Neural cell (in vitro differentiated cells): ENCODE results near the gene RFX7. TPM values are rescaled to one million over a fixed set of nuclear protein-coding genes. Genes with fewer than 3 reads are reported as not detected.

Source experiments
- H2AFZ ChIP-seq: fragments of 200-600, 300-800 bp; sonication (generic), shearing (Covaris generic); 2 replicates; pipeline ENCODE4 v1.6.0; 2014; ENCODE audit warnings: low read depth, mild to moderate bottlenecking, antibody characterized with exemption, low read length, moderate library complexity
- H3F3A ChIP-seq: fragments of 200-600 bp; shearing (Covaris generic); 2 replicates; pipeline ENCODE4 v1.6.1; 2016; ENCODE audit warnings: mild to moderate bottlenecking, moderate library complexity, mixed read lengths, antibody characterized with exemption, low read length; ENCODE audit not compliant: insufficient read depth, poor library complexity, severe bottlenecking
- H3K27ac ChIP-seq: fragments of 200-600, 300-800 bp; sonication (generic), shearing (Covaris generic); 2 replicates; pipeline ENCODE4 v1.5.1; 2014; ENCODE audit warnings: mild to moderate bottlenecking, low read length, moderate library complexity
- H3K27me3 ChIP-seq: fragments of 300-800, 200-600 bp; sonication (generic), shearing (Covaris generic); 2 replicates; pipeline ENCODE4 v1.6.0; 2014; ENCODE audit warnings: mild to moderate bottlenecking, low read depth, low read length, moderate library complexity; ENCODE audit not compliant: insufficient read depth
- H3K36me3 ChIP-seq: fragments of 300-800, 200-600 bp; sonication (generic), shearing (Covaris generic); 2 replicates; pipeline ENCODE4 v1.5.1; 2014; ENCODE audit warnings: mild to moderate bottlenecking, antibody characterized with exemption, low read length, moderate library complexity; ENCODE audit not compliant: insufficient read depth
- H3K4me2 ChIP-seq: fragments of 300-800, 200-600 bp; sonication (generic), shearing (Covaris generic); 2 replicates; pipeline ENCODE4 v1.6.0; 2014; ENCODE audit warnings: mild to moderate bottlenecking, low read length
- H3K4me3 ChIP-seq: fragments of 300-800, 200-600 bp; sonication (generic), shearing (Covaris generic); 2 replicates; pipeline ENCODE4 v1.5.1; 2014; ENCODE audit warnings: mild to moderate bottlenecking, low read length, moderate library complexity
- H3K79me2 ChIP-seq: fragments of 200-600 bp; shearing (Covaris generic); replicated peaks from 2 replicates; pipeline ENCODE4 v1.6.0; 2014; ENCODE audit warnings: mild to moderate bottlenecking, low read length, moderate library complexity; ENCODE audit not compliant: insufficient read depth
- H3K9ac ChIP-seq: fragments of 300-800, 200-600 bp; sonication (generic), shearing (Covaris generic); 2 replicates; pipeline ENCODE4 v1.6.1; 2016; ENCODE audit warnings: mild to moderate bottlenecking, low read length, mixed read lengths
- H3K9me2 ChIP-seq: fragments of 200-600 bp; shearing (Covaris generic); 2 replicates; pipeline ENCODE4 v1.6.1; 2016; ENCODE audit warnings: mild to moderate bottlenecking, low read length, mixed read lengths; ENCODE audit not compliant: insufficient read depth
- H3K9me3 ChIP-seq: fragments of 200-600, 300-800 bp; sonication (generic), shearing (Covaris generic); 2 replicates; pipeline ENCODE4 v1.6.1; 2016; ENCODE audit warnings: mild to moderate bottlenecking, mixed run types, low read length, moderate library complexity, mixed read lengths
- H4K20me1 ChIP-seq: fragments of 200-600 bp; shearing (Covaris generic); 2 replicates; pipeline ENCODE4 v1.6.1; 2016; ENCODE audit warnings: mild to moderate bottlenecking, mixed run types; ENCODE audit not compliant: insufficient read depth
- CTCF ChIP-seq: fragments of 450-650 bp; IDR thresholded peaks from 2 replicates; pipeline ENCODE4 v1.5.1; 2014; ENCODE audit warnings: antibody characterized with exemption, mild to moderate bottlenecking, moderate library complexity; ENCODE audit not compliant: poor library complexity, severe bottlenecking
- EP300 ChIP-seq: fragments of 450-650 bp; conservative IDR thresholded peaks from 2 replicates; pipeline ENCODE4 v1.6.1; 2014; ENCODE audit warnings: antibody characterized with exemption, mild to moderate bottlenecking, moderate library complexity; ENCODE audit not compliant: poor library complexity, severe bottlenecking
- EZH2 ChIP-seq: fragments of 200-600, 300-800 bp; shearing (Covaris generic), sonication (generic); IDR thresholded peaks from 2 replicates; pipeline ENCODE4 v1.6.1; 2014; ENCODE audit warnings: antibody characterized with exemption, low read length, borderline replicate concordance, mild to moderate bottlenecking; ENCODE audit not compliant: insufficient read depth, poor library complexity, severe bottlenecking
- MXI1 ChIP-seq: fragments of 450-650 bp; conservative IDR thresholded peaks from 2 replicates; pipeline ENCODE4 v1.6.1; 2014; ENCODE audit warnings: antibody characterized with exemption, mild to moderate bottlenecking; ENCODE audit not compliant: poor library complexity, severe bottlenecking
- POLR2AphosphoS5 ChIP-seq: IDR thresholded peaks from 2 replicates; pipeline ENCODE4 v1.6.1; 2012
- RAD21 ChIP-seq: fragments of 450-650 bp; conservative IDR thresholded peaks from 2 replicates; pipeline ENCODE4 v1.6.1; 2014; ENCODE audit warnings: antibody characterized with exemption, mild to moderate bottlenecking, moderate library complexity
- SMC3 ChIP-seq: fragments of 450-650 bp; conservative IDR thresholded peaks from 2 replicates; pipeline ENCODE4 v1.6.1; 2014; ENCODE audit warnings: antibody characterized with exemption, mild to moderate bottlenecking, moderate library complexity; ENCODE audit not compliant: poor library complexity
- TAF1 ChIP-seq: IDR thresholded peaks from 2 replicates; pipeline ENCODE4 v1.6.1; 2012; ENCODE audit warnings: low read depth
- polyA plus RNA-seq: library from polyadenylated mRNA; depleted of rRNA; stranded (reverse); fragments of >200 nt; gene quantifications from 2 replicates; pipeline ENCODE4 v1.2.3, GENCODE V29; 2014
- TF ChIP-seq, protein P1 (sequence below): IDR thresholded peaks from 2 replicates; pipeline ENCODE4 v1.6.1; 2012; ENCODE audit warnings: borderline replicate concordance

RFX7 gene
- polyA plus RNA-seq, 1 donor from 2014 or later, result 12.9 TPM

GRCh38 chr15:56222302-56222701 is 21.4 kb downstream of the RFX7 start:
- H3K27ac ChIP-seq, result no peak overlapping the region
- peaks cover 74% of the 10 kb centered on the region for H3K79me2 ChIP-seq
- H3K36me3 ChIP-seq, result no peaks in the 10 kb centered on the region
- no peak for TF ChIP-seq EZH2
- no peak for TF ChIP-seq POLR2AphosphoS5
- no peak for TF ChIP-seq CTCF
- TF ChIP-seq RAD21, result no peak
- TF ChIP-seq EP300, result no peak
- TF ChIP-seq MXI1, result no peak
- TF ChIP-seq, protein P1, sequence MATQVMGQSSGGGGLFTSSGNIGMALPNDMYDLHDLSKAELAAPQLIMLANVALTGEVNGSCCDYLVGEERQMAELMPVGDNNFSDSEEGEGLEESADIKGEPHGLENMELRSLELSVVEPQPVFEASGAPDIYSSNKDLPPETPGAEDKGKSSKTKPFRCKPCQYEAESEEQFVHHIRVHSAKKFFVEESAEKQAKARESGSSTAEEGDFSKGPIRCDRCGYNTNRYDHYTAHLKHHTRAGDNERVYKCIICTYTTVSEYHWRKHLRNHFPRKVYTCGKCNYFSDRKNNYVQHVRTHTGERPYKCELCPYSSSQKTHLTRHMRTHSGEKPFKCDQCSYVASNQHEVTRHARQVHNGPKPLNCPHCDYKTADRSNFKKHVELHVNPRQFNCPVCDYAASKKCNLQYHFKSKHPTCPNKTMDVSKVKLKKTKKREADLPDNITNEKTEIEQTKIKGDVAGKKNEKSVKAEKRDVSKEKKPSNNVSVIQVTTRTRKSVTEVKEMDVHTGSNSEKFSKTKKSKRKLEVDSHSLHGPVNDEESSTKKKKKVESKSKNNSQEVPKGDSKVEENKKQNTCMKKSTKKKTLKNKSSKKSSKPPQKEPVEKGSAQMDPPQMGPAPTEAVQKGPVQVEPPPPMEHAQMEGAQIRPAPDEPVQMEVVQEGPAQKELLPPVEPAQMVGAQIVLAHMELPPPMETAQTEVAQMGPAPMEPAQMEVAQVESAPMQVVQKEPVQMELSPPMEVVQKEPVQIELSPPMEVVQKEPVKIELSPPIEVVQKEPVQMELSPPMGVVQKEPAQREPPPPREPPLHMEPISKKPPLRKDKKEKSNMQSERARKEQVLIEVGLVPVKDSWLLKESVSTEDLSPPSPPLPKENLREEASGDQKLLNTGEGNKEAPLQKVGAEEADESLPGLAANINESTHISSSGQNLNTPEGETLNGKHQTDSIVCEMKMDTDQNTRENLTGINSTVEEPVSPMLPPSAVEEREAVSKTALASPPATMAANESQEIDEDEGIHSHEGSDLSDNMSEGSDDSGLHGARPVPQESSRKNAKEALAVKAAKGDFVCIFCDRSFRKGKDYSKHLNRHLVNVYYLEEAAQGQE, result no peak
- no peak for TF ChIP-seq SMC3
- TF ChIP-seq TAF1, result no peak
- no peak overlapping the region for H2AFZ ChIP-seq
- H3K9ac ChIP-seq, result no peak overlapping the region
- H3F3A ChIP-seq, result no peaks in the 10 kb centered on the region
- H3K9me3 ChIP-seq, result peaks cover 4% of the 10 kb centered on the region
- no peaks in the 10 kb centered on the region for H3K9me2 ChIP-seq
- no peaks in the 10 kb centered on the region for H4K20me1 ChIP-seq
- H3K4me2 ChIP-seq, result no peak overlapping the region
- no peaks in the 10 kb centered on the region for H3K27me3 ChIP-seq
- H3K4me3 ChIP-seq, result no peak overlapping the region

DNA sequence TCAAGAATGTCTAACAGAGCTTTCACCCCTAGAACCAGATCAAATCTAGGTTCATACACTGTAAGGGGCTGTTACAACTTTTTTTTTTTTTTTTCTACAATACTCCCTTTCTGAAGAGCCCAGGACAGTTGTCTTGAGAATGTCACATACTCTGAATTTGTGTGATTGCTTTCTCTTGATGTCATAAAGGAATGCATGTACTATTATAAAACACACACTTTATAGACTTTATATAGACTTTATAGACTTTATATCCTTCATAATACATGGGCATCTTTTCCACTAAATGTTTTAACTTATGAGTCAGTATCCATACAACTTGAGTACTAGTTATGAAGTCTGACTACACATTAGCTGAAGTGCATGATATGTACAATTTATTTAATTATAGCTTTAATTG is 26.3 kb downstream of the RFX7 start:
- H3K9me2 ChIP-seq, result no peaks in the 10 kb centered on the region
- TF ChIP-seq, protein P1, result no peak
- TF ChIP-seq TAF1 (no peak), EP300 (no peak), EZH2 (no peak), SMC3 (no peak), MXI1 (no peak), POLR2AphosphoS5 (no peak), RAD21 (no peak), CTCF (no peak)
- peaks cover 4% of the 10 kb centered on the region for H3K9me3 ChIP-seq
- no peaks in the 10 kb centered on the region for H3K36me3 ChIP-seq
- H3F3A ChIP-seq, result no peaks in the 10 kb centered on the region
- no peak overlapping the region for H3K4me2 ChIP-seq
- H3K27ac ChIP-seq, result no peak overlapping the region
- H4K20me1 ChIP-seq, result no peaks in the 10 kb centered on the region
- H3K9ac ChIP-seq, result no peak overlapping the region
- no peak overlapping the region for H2AFZ ChIP-seq
- no peaks in the 10 kb centered on the region for H3K27me3 ChIP-seq
- H3K4me3 ChIP-seq, result no peak overlapping the region
- H3K79me2 ChIP-seq, result peaks cover 61% of the 10 kb centered on the region
